SK-N-SH (cell line): ENCODE results near the gene CCDC6. TPM values are rescaled to one million over a fixed set of nuclear protein-coding genes. Genes with fewer than 3 reads are reported as not detected.

Source experiments
- CTCF ChIA-PET: fragments of 300-600, 350-600 bp; formaldehyde crosslinking; extraction: SDS; loops from one replicate; lab custom pipeline; 2021; lab: Yijun Ruan, JAX
- POLR2A ChIA-PET: fragments of 350-600 bp; sonication (Branson Sonifier 250); formaldehyde crosslinking; extraction: SDS; loops from one replicate; lab custom pipeline; 2020; ENCODE audit warnings: antibody characterized with exemption, inconsistent platforms; lab: Yijun Ruan, JAX
- DNase-seq: peaks from one replicate; pipeline ENCODE4 v3.0.0; 2012
- H2AFZ ChIP-seq: fragments of 200-600 bp; sonication (generic); 2 replicates; pipeline ENCODE4 v1.8.1; 2016; ENCODE audit warnings: antibody characterized with exemption, mild to moderate bottlenecking, low read depth
- H3F3A ChIP-seq: fragments of 200-600 bp; sonication (generic); replicated peaks from 2 replicates; pipeline ENCODE3; 2016; ENCODE audit warnings: antibody characterized with exemption, mild to moderate bottlenecking; ENCODE audit not compliant: insufficient read depth
- H3K27ac ChIP-seq, 2 experiments: fragments of 200-500 bp in 1 of 2; fragments of 200-600 bp in 1 of 2; sonication (Bioruptor generic) in 1 of 2; sonication (generic), shearing (Covaris generic) in 1 of 2; 2 replicates each; pipeline versions ENCODE4 v1.5.1 to v1.6.1; 2014 to 2016; ENCODE audit warnings: low read depth in 2 of 2, inconsistent platforms in 1 of 2, low read length in 1 of 2, mild to moderate bottlenecking in 1 of 2, mixed read lengths in 1 of 2
- H3K27me3 ChIP-seq: fragments of 200-600 bp; sonication (generic), shearing (Covaris generic); 2 replicates; pipeline ENCODE4 v1.6.1; 2016; ENCODE audit warnings: mixed run types; ENCODE audit not compliant: insufficient read depth
- H3K36me3 ChIP-seq, 2 experiments: fragments of 200-500 bp in 1 of 2; fragments of 200-600 bp in 1 of 2; sonication (Bioruptor generic) in 1 of 2; sonication (generic) in 1 of 2; replicated peaks in 1 of 2; 2 replicates each; pipeline versions ENCODE3 to v1.5.1; 2014 to 2016; ENCODE audit warnings: low read length in 1 of 2, mild to moderate bottlenecking in 1 of 2; ENCODE audit not compliant: insufficient read depth in 2 of 2, control insufficient read depth in 1 of 2
- H3K4me1 ChIP-seq, 2 experiments: fragments of 200-500 bp in 1 of 2; fragments of 200-600 bp in 1 of 2; sonication (Bioruptor generic) in 1 of 2; sonication (generic), shearing (Covaris generic) in 1 of 2; 2 replicates each; pipeline versions ENCODE4 v1.5.1 to v1.6.1; 2014 to 2016; ENCODE audit warnings: low read depth in 1 of 2, low read length in 1 of 2, mixed run types in 1 of 2; ENCODE audit not compliant: insufficient read depth in 2 of 2, control insufficient read depth in 1 of 2
- H3K4me2 ChIP-seq: fragments of 200-600 bp; sonication (generic), shearing (Covaris generic); 2 replicates; pipeline ENCODE4 v1.6.1; 2017; ENCODE audit warnings: mixed run types
- H3K4me3 ChIP-seq, 2 experiments: fragments of 200-500 bp in 1 of 2; fragments of 200-600 bp in 1 of 2; sonication (Bioruptor generic) in 1 of 2; sonication (generic), shearing (Covaris generic) in 1 of 2; 2 replicates each; pipeline versions ENCODE4 v1.5.1 to v1.8.1; 2014 to 2016; ENCODE audit warnings: low read depth in 2 of 2, inconsistent platforms in 1 of 2, low read length in 1 of 2, mild to moderate bottlenecking in 1 of 2, mixed read lengths in 1 of 2, moderate library complexity in 1 of 2
- H3K79me2 ChIP-seq: fragments of 200-600 bp; sonication (generic); 2 replicates; pipeline ENCODE4 v1.8.1; 2017; ENCODE audit warnings: mild to moderate bottlenecking; ENCODE audit not compliant: insufficient read depth
- H3K9ac ChIP-seq: fragments of 200-600 bp; sonication (generic); 2 replicates; pipeline ENCODE4 v1.6.1; 2017; ENCODE audit warnings: mixed run types
- H3K9me2 ChIP-seq: fragments of 200-600 bp; sonication (generic); 2 replicates; pipeline ENCODE4 v1.6.1; 2017; ENCODE audit warnings: mixed run types
- H3K9me3 ChIP-seq: fragments of 200-600 bp; sonication (generic); 2 replicates; pipeline ENCODE4 v1.6.1; 2017; ENCODE audit warnings: mixed run types, mild to moderate bottlenecking, moderate library complexity
- H4K20me1 ChIP-seq: fragments of 200-600 bp; sonication (generic); 2 replicates; pipeline ENCODE4 v1.6.1; 2017; ENCODE audit warnings: mild to moderate bottlenecking, mixed run types; ENCODE audit not compliant: insufficient read depth
- CHD2 ChIP-seq: fragments of 150-350 bp; IDR thresholded peaks from 2 replicates; pipeline ENCODE4 v1.6.1; 2018; ENCODE audit warnings: low read length; ENCODE audit not compliant: partially characterized antibody
- EP300 ChIP-seq, 2 experiments: IDR thresholded peaks; 2 replicates each; pipeline versions ENCODE4 v1.4.0 to v1.6.1; 2012; ENCODE audit warnings: borderline replicate concordance in 1 of 2, low read depth in 1 of 2, low read length in 1 of 2
- EZH2phosphoT487 ChIP-seq: fragments of 200-600 bp; sonication (generic); IDR thresholded peaks from 2 replicates; pipeline ENCODE4 v1.6.1; 2017; ENCODE audit warnings: low read depth, mixed run types, mild to moderate bottlenecking, antibody characterized with exemption, moderate library complexity, borderline replicate concordance
- FOXM1 ChIP-seq: IDR thresholded peaks from 2 replicates; pipeline ENCODE4 v1.4.0; 2012; ENCODE audit warnings: low read depth, mild to moderate bottlenecking
- GABPA ChIP-seq: IDR thresholded peaks from 2 replicates; pipeline ENCODE4 v1.4.0; 2012; ENCODE audit warnings: low read depth, mild to moderate bottlenecking
- MXI1 ChIP-seq: IDR thresholded peaks from 2 replicates; pipeline ENCODE4 v1.6.1; 2012; ENCODE audit warnings: mild to moderate bottlenecking, low read depth, low read length, improper control_type of control experiment
- NFIC ChIP-seq: IDR thresholded peaks from 2 replicates; pipeline ENCODE4 v1.4.0; 2012; ENCODE audit warnings: borderline replicate concordance
- NRF1 ChIP-seq: IDR thresholded peaks from 2 replicates; pipeline ENCODE4 v1.6.1; 2012; ENCODE audit warnings: low read depth, mild to moderate bottlenecking, low read length
- POLR2AphosphoS5 ChIP-seq: IDR thresholded peaks from 2 replicates; pipeline ENCODE4 v1.6.1; 2012; ENCODE audit warnings: low read depth, low read length
- RAD21 ChIP-seq: IDR thresholded peaks from 2 replicates; pipeline ENCODE4 v1.6.1; 2012; ENCODE audit warnings: mild to moderate bottlenecking, low read length
- SMC3 ChIP-seq: IDR thresholded peaks from 2 replicates; pipeline ENCODE4 v1.6.1; 2012; ENCODE audit warnings: low read depth, low read length, improper control_type of control experiment
- TCF12 ChIP-seq: IDR thresholded peaks from 2 replicates; pipeline ENCODE4 v1.4.0; 2012
- TEAD4 ChIP-seq: IDR thresholded peaks from 2 replicates; pipeline ENCODE4 v1.4.0; 2012; ENCODE audit warnings: mild to moderate bottlenecking, borderline replicate concordance; ENCODE audit not compliant: insufficient read depth
- YY1 ChIP-seq: IDR thresholded peaks from 2 replicates; pipeline ENCODE4 v1.4.0; 2012; ENCODE audit warnings: low read depth, mild to moderate bottlenecking
- WGBS: methylation state at CpG from one replicate; pipeline ENCODE4 v1.1.6; 2017; ENCODE audit warnings: low lambda C conversion rate; 5-methylcytosine and 5-hydroxymethylcytosine counted together
- polyA plus RNA-seq, 3 experiments: library from polyadenylated mRNA; depleted of rRNA; stranded (reverse); fragments of >200 nt; gene quantifications; 2 replicates each; pipeline ENCODE4 v1.2.3, GENCODE V29; 2012
- TF ChIP-seq, protein P1 (sequence below): IDR thresholded peaks from 2 replicates; pipeline ENCODE4 v1.4.0; 2012; ENCODE audit warnings: low read depth
- TF ChIP-seq, protein P2 (sequence below): IDR thresholded peaks from 2 replicates; pipeline ENCODE4 v1.4.0; 2012; ENCODE audit warnings: low read depth, borderline replicate concordance
- TF ChIP-seq, protein P3 (sequence below): IDR thresholded peaks from 2 replicates; pipeline ENCODE4 v1.4.0; 2012; ENCODE audit warnings: low read depth, borderline replicate concordance
- TF ChIP-seq, protein P4 (sequence below): fragments of 150-350 bp; IDR thresholded peaks from 2 replicates; pipeline ENCODE4 v1.6.1; 2017; ENCODE audit warnings: antibody characterized with exemption, low read length, low read depth, borderline replicate concordance
- TF ChIP-seq, protein P5 (sequence below): IDR thresholded peaks from 2 replicates; pipeline ENCODE4; 2012

Gene CCDC6
- polyA plus RNA-seq, 1 of the 3 experiments (the other 2 are of a cell fraction), result 10.8 TPM

DNA sequence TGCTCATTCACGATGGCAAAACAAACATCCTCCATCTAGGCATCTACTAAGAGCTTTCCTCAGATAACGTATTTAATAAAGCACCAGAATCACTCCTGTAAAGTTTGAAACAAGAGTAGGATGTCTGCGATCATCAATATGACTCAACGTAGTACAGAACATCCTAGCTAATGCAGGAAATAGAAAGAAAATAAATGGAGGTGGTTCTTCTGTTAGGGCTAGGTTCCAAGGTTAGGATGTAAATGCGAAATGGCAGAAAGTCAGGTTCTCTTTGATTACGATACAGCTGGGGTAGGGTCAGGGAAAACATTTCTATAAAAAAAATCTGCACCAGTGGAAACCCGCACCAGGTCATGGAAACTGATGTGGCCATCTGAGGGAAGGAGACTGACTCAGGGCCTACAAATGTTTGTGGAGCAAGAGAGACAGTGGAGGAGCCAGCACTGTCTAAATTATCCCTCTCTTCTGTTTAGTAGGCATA is 29.1 kb downstream of the CCDC6 start:
- H3K4me2 ChIP-seq, result peak overlapping the region; percentile 28; the same call in 1 of the 2 replicates
- 70% methylated on average over 7 of the region's 7 CpGs for WGBS

DNA sequence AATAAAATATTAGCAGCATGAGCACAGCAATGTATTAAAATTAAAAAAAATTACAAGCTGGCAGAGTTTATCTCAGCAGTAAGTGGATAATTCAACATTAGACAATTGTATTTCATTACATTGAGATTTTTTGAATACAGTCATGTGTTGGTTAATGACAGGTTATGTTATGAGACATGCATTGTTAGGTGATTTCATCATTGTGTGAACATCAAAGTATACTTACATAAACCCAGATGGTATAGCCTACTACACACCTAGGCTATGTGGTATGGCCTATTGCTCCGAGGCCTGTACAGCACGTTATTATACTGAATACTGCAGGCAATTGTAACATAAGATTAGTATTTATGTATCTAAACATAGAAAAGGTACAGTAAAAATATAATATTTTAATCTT is 29.7 kb downstream of the CCDC6 start:
- CTCF ChIA-PET, result interaction anchor here (1.4 kb wide), 1 partner anchor 29 kb away, joined by 4 read pairs; the partner anchor contains the start of gene CCDC6

More for the DNA sequence above, 29.1 kb downstream of the CCDC6 start:
- H3K79me2 ChIP-seq, result peaks cover 82% of the 10 kb centered on the region
- no peaks in the 10 kb centered on the region for H3K9me2 ChIP-seq
- peaks cover 18% of the 10 kb centered on the region; the same call in 1 of the 2 replicates for H4K20me1 ChIP-seq
- H2AFZ ChIP-seq, result no peak overlapping the region
- no peaks in the 10 kb centered on the region for H3K36me3 ChIP-seq
- ChIA-PET CTCF (interaction anchor here (1.4 kb wide), 1 partner anchor 29 kb away, joined by 4 read pairs; the partner anchor contains the start of gene CCDC6), POLR2A (no interaction called here)
- TF ChIP-seq POLR2AphosphoS5 (no peak), YY1 (no peak), SMC3 (no peak), RAD21 (no peak), NRF1 (no peak), EP300 (IDR thresholded peaks at IDR 0.05; ENCODE audit: borderline replicate concordance in 1 of 2, low read depth in 1 of 2, low read length in 1 of 2) (no peak), TCF12 (no peak), CHD2 (no peak), EZH2phosphoT487 (no peak), GABPA (no peak), TEAD4 (no peak)
- TF ChIP-seq, protein P1, sequence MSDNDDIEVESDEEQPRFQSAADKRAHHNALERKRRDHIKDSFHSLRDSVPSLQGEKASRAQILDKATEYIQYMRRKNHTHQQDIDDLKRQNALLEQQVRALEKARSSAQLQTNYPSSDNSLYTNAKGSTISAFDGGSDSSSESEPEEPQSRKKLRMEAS, result no peak
- TF ChIP-seq, protein P2, sequence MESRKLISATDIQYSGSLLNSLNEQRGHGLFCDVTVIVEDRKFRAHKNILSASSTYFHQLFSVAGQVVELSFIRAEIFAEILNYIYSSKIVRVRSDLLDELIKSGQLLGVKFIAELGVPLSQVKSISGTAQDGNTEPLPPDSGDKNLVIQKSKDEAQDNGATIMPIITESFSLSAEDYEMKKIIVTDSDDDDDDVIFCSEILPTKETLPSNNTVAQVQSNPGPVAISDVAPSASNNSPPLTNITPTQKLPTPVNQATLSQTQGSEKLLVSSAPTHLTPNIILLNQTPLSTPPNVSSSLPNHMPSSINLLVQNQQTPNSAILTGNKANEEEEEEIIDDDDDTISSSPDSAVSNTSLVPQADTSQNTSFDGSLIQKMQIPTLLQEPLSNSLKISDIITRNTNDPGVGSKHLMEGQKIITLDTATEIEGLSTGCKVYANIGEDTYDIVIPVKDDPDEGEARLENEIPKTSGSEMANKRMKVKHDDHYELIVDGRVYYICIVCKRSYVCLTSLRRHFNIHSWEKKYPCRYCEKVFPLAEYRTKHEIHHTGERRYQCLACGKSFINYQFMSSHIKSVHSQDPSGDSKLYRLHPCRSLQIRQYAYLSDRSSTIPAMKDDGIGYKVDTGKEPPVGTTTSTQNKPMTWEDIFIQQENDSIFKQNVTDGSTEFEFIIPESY, result no peak
- TF ChIP-seq, protein P3, sequence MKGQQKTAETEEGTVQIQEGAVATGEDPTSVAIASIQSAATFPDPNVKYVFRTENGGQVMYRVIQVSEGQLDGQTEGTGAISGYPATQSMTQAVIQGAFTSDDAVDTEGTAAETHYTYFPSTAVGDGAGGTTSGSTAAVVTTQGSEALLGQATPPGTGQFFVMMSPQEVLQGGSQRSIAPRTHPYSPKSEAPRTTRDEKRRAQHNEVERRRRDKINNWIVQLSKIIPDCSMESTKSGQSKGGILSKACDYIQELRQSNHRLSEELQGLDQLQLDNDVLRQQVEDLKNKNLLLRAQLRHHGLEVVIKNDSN, result no peak
- TF ChIP-seq, protein P4, sequence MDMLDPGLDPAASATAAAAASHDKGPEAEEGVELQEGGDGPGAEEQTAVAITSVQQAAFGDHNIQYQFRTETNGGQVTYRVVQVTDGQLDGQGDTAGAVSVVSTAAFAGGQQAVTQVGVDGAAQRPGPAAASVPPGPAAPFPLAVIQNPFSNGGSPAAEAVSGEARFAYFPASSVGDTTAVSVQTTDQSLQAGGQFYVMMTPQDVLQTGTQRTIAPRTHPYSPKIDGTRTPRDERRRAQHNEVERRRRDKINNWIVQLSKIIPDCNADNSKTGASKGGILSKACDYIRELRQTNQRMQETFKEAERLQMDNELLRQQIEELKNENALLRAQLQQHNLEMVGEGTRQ, result no peak
- no peak for DNase-seq
- peak overlapping the region in 1 of 2 experiments; percentile 62; a peak in 3 of 4 replicates for H3K27ac ChIP-seq
- H3K27me3 ChIP-seq, result no peaks in the 10 kb centered on the region
- peaks cover 18% of the 10 kb centered on the region for H3F3A ChIP-seq
- no peak overlapping the region for H3K4me3 ChIP-seq
- H3K9me3 ChIP-seq, result no peaks in the 10 kb centered on the region
- peaks cover 8 to 12% of the 10 kb centered on the region in 2 experiments; a peak in 3 of 4 replicates for H3K4me1 ChIP-seq
- no peak overlapping the region for H3K9ac ChIP-seq

More for the DNA sequence above, 29.7 kb downstream of the CCDC6 start:
- Histone ChIP-seq H3K4me2 (peak overlapping the region; percentile 28; the same call in 1 of the 2 replicates), H3K9me2 (no peaks in the 10 kb centered on the region)
- POLR2A ChIA-PET, result no interaction called here
- TF ChIP-seq YY1 (no peak), MXI1 (no peak), FOXM1 (no peak), GABPA (no peak), NFIC (no peak)
- TF ChIP-seq, protein P5, sequence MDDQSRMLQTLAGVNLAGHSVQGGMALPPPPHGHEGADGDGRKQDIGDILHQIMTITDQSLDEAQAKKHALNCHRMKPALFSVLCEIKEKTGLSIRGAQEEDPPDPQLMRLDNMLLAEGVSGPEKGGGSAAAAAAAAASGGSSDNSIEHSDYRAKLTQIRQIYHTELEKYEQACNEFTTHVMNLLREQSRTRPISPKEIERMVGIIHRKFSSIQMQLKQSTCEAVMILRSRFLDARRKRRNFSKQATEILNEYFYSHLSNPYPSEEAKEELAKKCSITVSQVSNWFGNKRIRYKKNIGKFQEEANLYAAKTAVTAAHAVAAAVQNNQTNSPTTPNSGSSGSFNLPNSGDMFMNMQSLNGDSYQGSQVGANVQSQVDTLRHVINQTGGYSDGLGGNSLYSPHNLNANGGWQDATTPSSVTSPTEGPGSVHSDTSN, result no peak
- TF ChIP-seq, all 33 proteins: peak for 0
- Histone ChIP-seq H3K9ac (no peak overlapping the region), H3K4me1 (peaks cover 8 to 12% of the 10 kb centered on the region in 2 experiments; a peak in 3 of 4 replicates), H2AFZ (no peak overlapping the region), H3K4me3 (no peak overlapping the region), H3K36me3 (no peaks in the 10 kb centered on the region), H3K27me3 (no peaks in the 10 kb centered on the region), H3K9me3 (no peaks in the 10 kb centered on the region), H4K20me1 (peaks cover 18% of the 10 kb centered on the region; the same call in 1 of the 2 replicates), H3K27ac (peak overlapping the region in 1 of 2 experiments; percentile 62; a peak in 2 of 4 replicates), H3K79me2 (peaks cover 87% of the 10 kb centered on the region), H3F3A (peaks cover 18% of the 10 kb centered on the region)
- DNase-seq, result no peak
- WGBS, result 93% methylated on average over 2 of the region's 2 CpGs
